ENCODE measurements around the gene ALX4.

ALX4 gene

GRCh38 chr11:44274404-44274803 lies 35.5 kb downstream of the ALX4 start:
- no peak overlapping the region for H3K4me3 ChIP-seq (ENCODE audit: low read depth, low read length)
- TF ChIP-seq CTCF (IDR thresholded peaks at IDR 0.05; ENCODE audit: low read depth, low read length): no peak

- no peak for TF ChIP-seq CTCF (IDR thresholded peaks at IDR 0.05; ENCODE audit: low read depth, low read length)
- no peak overlapping the region for H3K4me3 ChIP-seq (ENCODE audit: low read depth, low read length)
These were observed 38.7 kb downstream of the ALX4 start for GRCh38 chr11:44271286-44271685.

GRCh38 chr11:44270403-44271273 lies 39.3 kb downstream of the ALX4 start:
- no peak for TF ChIP-seq CTCF (IDR thresholded peaks at IDR 0.05; ENCODE audit: low read depth, low read length)
- H3K4me3 ChIP-seq (ENCODE audit: low read depth, low read length): no peak overlapping the region

- no peak for TF ChIP-seq CTCF (IDR thresholded peaks at IDR 0.05; ENCODE audit: low read depth, low read length)
- H3K4me3 ChIP-seq (ENCODE audit: low read depth, low read length): peak overlapping the region; percentile 38
These were observed 40.3 kb downstream of the ALX4 start for GRCh38 chr11:44269369-44270351.

- no peak for TF ChIP-seq CTCF (IDR thresholded peaks at IDR 0.05; ENCODE audit: low read depth, low read length)
- no peak overlapping the region for H3K4me3 ChIP-seq (ENCODE audit: low read depth, low read length)
These were observed 41.3 kb downstream of the ALX4 start for GRCh38 chr11:44268614-44269080.

- no peak for TF ChIP-seq CTCF (IDR thresholded peaks at IDR 0.05; ENCODE audit: low read depth, low read length)
- no peak overlapping the region for H3K4me3 ChIP-seq (ENCODE audit: low read depth, low read length)
These were observed 42.0 kb downstream of the ALX4 start for GRCh38 chr11:44267750-44268613.
